DOHH2 (cell line): Measurements from ENCODE around the gene MRPL22.

Experiments
- H3F3A ChIP-seq: fragments of 200-600 bp; sonication (generic), shearing (Covaris generic); 2 replicates; pipeline ENCODE4 v1.6.0; 2016; ENCODE audit warnings: antibody characterized with exemption, mild to moderate bottlenecking; ENCODE audit not compliant: control insufficient read depth, insufficient read depth
- H3K27ac ChIP-seq: fragments of 200-600 bp; sonication (generic); 2 replicates; pipeline ENCODE4 v1.5.1; 2014; ENCODE audit warnings: low read depth, mild to moderate bottlenecking, low read length, moderate library complexity
- H3K27me3 ChIP-seq: fragments of 200-600 bp; sonication (generic); 2 replicates; pipeline ENCODE4 v1.6.1; 2014; ENCODE audit warnings: mild to moderate bottlenecking, low read length, mixed read lengths; ENCODE audit not compliant: control insufficient read depth
- H3K36me3 ChIP-seq: fragments of 200-600 bp; sonication (generic); 2 replicates; pipeline ENCODE4 v1.6.1; 2014; ENCODE audit warnings: mild to moderate bottlenecking, low read length, moderate library complexity, mixed read lengths; ENCODE audit not compliant: control insufficient read depth
- H3K4me1 ChIP-seq: fragments of 200-600 bp; sonication (generic); 2 replicates; pipeline ENCODE4 v1.6.1; 2014; ENCODE audit warnings: mild to moderate bottlenecking, low read length, mixed read lengths; ENCODE audit not compliant: control insufficient read depth
- H3K4me2 ChIP-seq: fragments of 200-600 bp; sonication (generic); 2 replicates; pipeline ENCODE4 v1.6.0; 2014; ENCODE audit warnings: mild to moderate bottlenecking, low read length, moderate library complexity
- H3K4me3 ChIP-seq: fragments of 200-600 bp; sonication (generic); 2 replicates; pipeline ENCODE4 v1.5.1; 2014; ENCODE audit warnings: mild to moderate bottlenecking, low read length, mixed read lengths
- H3K79me2 ChIP-seq: fragments of 200-600 bp; sonication (generic); 2 replicates; pipeline ENCODE4 v1.6.1; 2014; ENCODE audit warnings: mild to moderate bottlenecking, low read length, mixed read lengths; ENCODE audit not compliant: control insufficient read depth
- H3K9me2 ChIP-seq: fragments of 200-600 bp; sonication (generic); replicated peaks from 2 replicates; pipeline ENCODE4 v1.6.1; 2014; ENCODE audit warnings: mild to moderate bottlenecking, low read length, mixed read lengths; ENCODE audit not compliant: control insufficient read depth
- H3K9me3 ChIP-seq: fragments of 200-600 bp; sonication (generic); 2 replicates; pipeline ENCODE4 v1.6.1; 2014; ENCODE audit warnings: antibody characterized with exemption, low read length, mixed read lengths; ENCODE audit not compliant: control insufficient read depth, insufficient read depth
- H4K20me1 ChIP-seq: fragments of 200-600 bp; sonication (generic); 2 replicates; pipeline ENCODE4 v1.6.0; 2014; ENCODE audit warnings: low read depth, mild to moderate bottlenecking, antibody characterized with exemption, low read length, moderate library complexity; ENCODE audit not compliant: control insufficient read depth, insufficient read depth
- EZH2phosphoT487 ChIP-seq: fragments of 200-600 bp; sonication (generic); IDR thresholded peaks from 2 replicates; pipeline ENCODE4 v1.6.1; 2017; ENCODE audit warnings: borderline replicate concordance, mild to moderate bottlenecking, antibody characterized with exemption, low read length, moderate library complexity, mixed read lengths
- TF ChIP-seq, protein P1 (sequence below): fragments of 200-600 bp; sonication (generic); IDR thresholded peaks from one replicate; pipeline ENCODE4 v1.5.1; 2014; ENCODE audit warnings: antibody characterized with exemption, mild to moderate bottlenecking, low read depth, low read length; ENCODE audit not compliant: poor library complexity, severe bottlenecking

The MRPL22 gene

DNA sequence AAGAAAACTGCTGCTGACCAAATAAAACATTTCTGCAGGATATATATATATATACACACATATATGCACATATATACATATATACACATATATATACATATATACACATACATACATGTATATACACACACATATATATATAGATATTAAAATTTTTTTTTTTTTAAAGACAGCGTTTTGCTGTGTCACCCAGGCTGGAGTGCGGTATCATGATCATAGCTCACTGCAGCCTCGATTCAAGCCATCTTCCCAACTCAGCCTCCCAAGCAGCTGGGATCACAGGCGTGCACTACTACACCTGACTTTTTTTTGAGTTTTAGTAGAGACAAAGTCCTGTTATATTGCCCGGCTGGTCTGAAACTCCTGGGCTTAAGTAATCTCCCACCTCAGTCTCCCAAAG, 2.7 kb downstream of the MRPL22 start:
- H3F3A ChIP-seq: peaks cover 14% of the 10 kb centered on the region; the same call in 1 of the 2 replicates
- TF ChIP-seq, protein P1, sequence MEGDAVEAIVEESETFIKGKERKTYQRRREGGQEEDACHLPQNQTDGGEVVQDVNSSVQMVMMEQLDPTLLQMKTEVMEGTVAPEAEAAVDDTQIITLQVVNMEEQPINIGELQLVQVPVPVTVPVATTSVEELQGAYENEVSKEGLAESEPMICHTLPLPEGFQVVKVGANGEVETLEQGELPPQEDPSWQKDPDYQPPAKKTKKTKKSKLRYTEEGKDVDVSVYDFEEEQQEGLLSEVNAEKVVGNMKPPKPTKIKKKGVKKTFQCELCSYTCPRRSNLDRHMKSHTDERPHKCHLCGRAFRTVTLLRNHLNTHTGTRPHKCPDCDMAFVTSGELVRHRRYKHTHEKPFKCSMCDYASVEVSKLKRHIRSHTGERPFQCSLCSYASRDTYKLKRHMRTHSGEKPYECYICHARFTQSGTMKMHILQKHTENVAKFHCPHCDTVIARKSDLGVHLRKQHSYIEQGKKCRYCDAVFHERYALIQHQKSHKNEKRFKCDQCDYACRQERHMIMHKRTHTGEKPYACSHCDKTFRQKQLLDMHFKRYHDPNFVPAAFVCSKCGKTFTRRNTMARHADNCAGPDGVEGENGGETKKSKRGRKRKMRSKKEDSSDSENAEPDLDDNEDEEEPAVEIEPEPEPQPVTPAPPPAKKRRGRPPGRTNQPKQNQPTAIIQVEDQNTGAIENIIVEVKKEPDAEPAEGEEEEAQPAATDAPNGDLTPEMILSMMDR: no peak
- no peak for TF ChIP-seq EZH2phosphoT487
- H3K36me3 ChIP-seq: peaks cover 34% of the 10 kb centered on the region
- H3K4me1 ChIP-seq: peaks cover 26% of the 10 kb centered on the region
- H3K27me3 ChIP-seq: no peaks in the 10 kb centered on the region
- no peak overlapping the region for H3K4me3 ChIP-seq
- H3K9me3 ChIP-seq: no peaks in the 10 kb centered on the region
- no peaks in the 10 kb centered on the region for H3K9me2 ChIP-seq
- H4K20me1 ChIP-seq: 0 out of 2 replicates have a peak, but pooled peaks cover 7% of the 10 kb centered on the region
- no peak overlapping the region for H3K27ac ChIP-seq
- H3K79me2 ChIP-seq: peaks cover 75% of the 10 kb centered on the region
- no peak overlapping the region for H3K4me2 ChIP-seq

DNA sequence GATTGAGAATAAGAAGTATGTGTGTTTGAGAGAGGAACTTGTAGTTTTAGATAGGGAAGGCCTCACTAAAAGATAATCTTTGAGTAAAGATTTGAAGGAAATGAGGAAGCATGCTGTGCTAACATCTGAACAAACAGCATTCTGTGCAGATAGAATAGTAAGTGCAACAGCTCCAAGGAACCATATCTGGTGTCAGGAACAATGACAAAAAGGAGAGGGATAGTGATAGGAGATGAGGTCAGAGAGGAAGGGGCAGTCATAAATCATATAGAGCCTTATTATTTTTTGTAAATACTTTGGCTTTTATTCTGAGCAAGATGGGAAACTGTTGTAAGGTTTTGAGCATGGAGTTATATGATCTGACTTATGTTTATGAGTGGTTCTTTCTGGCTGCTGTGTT, 3.8 kb downstream of the MRPL22 start:
- no peaks in the 10 kb centered on the region for H3K9me3 ChIP-seq
- no peaks in the 10 kb centered on the region for H3K27me3 ChIP-seq
- peaks cover 42% of the 10 kb centered on the region for H3K36me3 ChIP-seq
- peaks cover 25% of the 10 kb centered on the region for H3K4me1 ChIP-seq
- peaks cover 11% of the 10 kb centered on the region; the same call in 1 of the 2 replicates for H3F3A ChIP-seq
- H3K79me2 ChIP-seq: peaks cover 87% of the 10 kb centered on the region
- H3K4me3 ChIP-seq: no peak overlapping the region
- H4K20me1 ChIP-seq: 0 out of 2 replicates have a peak, but pooled peaks cover 8% of the 10 kb centered on the region
- H3K9me2 ChIP-seq: no peaks in the 10 kb centered on the region
- H3K27ac ChIP-seq: no peak overlapping the region
- TF ChIP-seq EZH2phosphoT487: no peak
- TF ChIP-seq, protein P1: no peak
- H3K4me2 ChIP-seq: no peak overlapping the region

DNA sequence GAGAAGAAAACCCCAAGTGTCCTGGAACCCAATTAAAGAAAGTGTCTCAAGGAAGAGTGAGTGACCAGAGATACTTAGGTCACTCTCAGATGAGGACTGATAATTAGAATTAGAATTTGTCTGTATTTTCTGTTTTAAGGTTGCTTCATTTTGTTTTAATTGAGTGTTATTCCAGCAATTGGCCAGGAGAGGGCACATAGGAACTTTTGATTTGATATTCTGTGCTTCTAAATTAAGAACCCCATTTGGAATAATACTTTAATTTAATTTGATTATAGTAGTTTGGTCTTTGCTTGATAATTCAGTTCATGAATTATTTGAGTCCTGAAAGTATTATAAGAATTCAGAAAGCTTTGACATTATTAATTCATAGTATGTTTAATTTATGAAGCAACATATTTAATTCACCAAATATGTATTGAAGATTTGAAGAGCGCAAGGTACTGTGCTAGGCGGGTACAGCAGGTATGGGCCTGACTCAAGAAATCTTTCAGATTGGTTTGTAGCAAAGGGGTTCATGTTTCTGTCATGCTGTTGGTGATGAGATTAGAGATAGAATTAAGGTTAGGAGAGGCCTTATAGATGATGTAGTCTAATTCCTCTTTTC, 4.9 kb downstream of the MRPL22 start:
- TF ChIP-seq, protein P1: peak; percentile 51
- no peak for TF ChIP-seq EZH2phosphoT487
- Histone ChIP-seq H3F3A (peaks cover 8% of the 10 kb centered on the region; the same call in 1 of the 2 replicates), H3K79me2 (peaks cover 98% of the 10 kb centered on the region), H3K36me3 (peaks cover 52% of the 10 kb centered on the region), H3K27ac (no peak overlapping the region), H3K9me2 (no peaks in the 10 kb centered on the region), H3K4me3 (no peak overlapping the region), H3K4me1 (peaks cover 15% of the 10 kb centered on the region), H4K20me1 (0 out of 2 replicates have a peak, but pooled peaks cover 8% of the 10 kb centered on the region), H3K4me2 (no peak overlapping the region), H3K27me3 (no peaks in the 10 kb centered on the region), H3K9me3 (no peaks in the 10 kb centered on the region)
